Neutrophil (primary cell): ENCODE data around the gene AGRN.

Experiments
- H3K27ac ChIP-seq: fragments of 200-600 bp; sonication (generic); 2 replicates; pipeline ENCODE4 v1.5.1; 2016; ENCODE audit warnings: mild to moderate bottlenecking, moderate library complexity
- H3K27me3 ChIP-seq: fragments of 200-600 bp; sonication (generic); 2 replicates; pipeline ENCODE4 v1.6.0; 2016; ENCODE audit warnings: mild to moderate bottlenecking
- H3K36me3 ChIP-seq: fragments of 200-600 bp; sonication (generic); 2 replicates; pipeline ENCODE4 v1.5.1; 2017
- H3K4me1 ChIP-seq, 2 experiments: fragments of 200-600 bp in 1 of 2; sonication (generic) in 1 of 2; 1 replicate in 1 of 2; 2 replicates in 1 of 2; pipeline versions ENCODE4 v1.5.1 to v1.6.1; 2013 to 2016; ENCODE audit warnings: low read depth in 1 of 2, low read length in 1 of 2, mild to moderate bottlenecking in 1 of 2, moderate library complexity in 1 of 2; ENCODE audit not compliant: control insufficient read depth in 1 of 2, insufficient read depth in 1 of 2
- H3K4me3 ChIP-seq, 2 experiments: fragments of 200-600 bp in 1 of 2; sonication (generic) in 1 of 2; 1 replicate in 1 of 2; 2 replicates in 1 of 2; pipeline ENCODE4 v1.5.1; 2013 to 2016; ENCODE audit warnings: low read depth in 1 of 2, low read length in 1 of 2, mild to moderate bottlenecking in 1 of 2, moderate library complexity in 1 of 2
- H3K9me3 ChIP-seq: fragments of 200-600 bp; sonication (generic); 2 replicates; pipeline ENCODE4 v1.5.1; 2016
- TF ChIP-seq, protein P1 (sequence below): fragments of 200-600 bp; sonication (generic); IDR thresholded peaks from 2 replicates; pipeline ENCODE4 v1.5.1; 2016; ENCODE audit warnings: antibody characterized with exemption

AGRN gene

DNA sequence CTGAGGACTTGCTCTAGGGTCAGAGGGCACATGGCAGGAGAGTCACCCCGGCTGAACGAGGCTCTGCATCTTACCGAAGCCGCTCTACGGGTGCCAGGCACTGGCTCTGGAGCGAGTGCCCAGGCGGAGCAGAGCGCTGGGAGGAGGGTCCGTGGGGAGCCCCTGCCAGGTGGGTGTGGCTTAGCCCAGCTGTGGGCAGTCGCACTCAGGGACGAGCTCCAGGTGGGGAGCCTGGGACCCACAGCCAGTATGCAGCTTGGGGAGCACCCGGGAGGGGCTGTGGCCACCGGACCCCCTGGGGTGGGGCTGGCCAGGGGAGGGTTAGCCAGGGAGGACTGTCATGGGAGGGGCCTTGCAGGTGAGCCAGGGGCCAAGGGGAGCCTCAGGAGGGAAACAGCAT lies 3.8 kb downstream of the AGRN start:
- Histone ChIP-seq H3K4me3 (no peak overlapping the region), H3K36me3 (no peaks in the 10 kb centered on the region), H3K27ac (no peak overlapping the region), H3K4me1 (peaks cover 0 to 12% of the 10 kb centered on the region in 2 experiments), H3K9me3 (no peaks in the 10 kb centered on the region), H3K27me3 (peaks cover 93% of the 10 kb centered on the region)
- TF ChIP-seq, protein P1, sequence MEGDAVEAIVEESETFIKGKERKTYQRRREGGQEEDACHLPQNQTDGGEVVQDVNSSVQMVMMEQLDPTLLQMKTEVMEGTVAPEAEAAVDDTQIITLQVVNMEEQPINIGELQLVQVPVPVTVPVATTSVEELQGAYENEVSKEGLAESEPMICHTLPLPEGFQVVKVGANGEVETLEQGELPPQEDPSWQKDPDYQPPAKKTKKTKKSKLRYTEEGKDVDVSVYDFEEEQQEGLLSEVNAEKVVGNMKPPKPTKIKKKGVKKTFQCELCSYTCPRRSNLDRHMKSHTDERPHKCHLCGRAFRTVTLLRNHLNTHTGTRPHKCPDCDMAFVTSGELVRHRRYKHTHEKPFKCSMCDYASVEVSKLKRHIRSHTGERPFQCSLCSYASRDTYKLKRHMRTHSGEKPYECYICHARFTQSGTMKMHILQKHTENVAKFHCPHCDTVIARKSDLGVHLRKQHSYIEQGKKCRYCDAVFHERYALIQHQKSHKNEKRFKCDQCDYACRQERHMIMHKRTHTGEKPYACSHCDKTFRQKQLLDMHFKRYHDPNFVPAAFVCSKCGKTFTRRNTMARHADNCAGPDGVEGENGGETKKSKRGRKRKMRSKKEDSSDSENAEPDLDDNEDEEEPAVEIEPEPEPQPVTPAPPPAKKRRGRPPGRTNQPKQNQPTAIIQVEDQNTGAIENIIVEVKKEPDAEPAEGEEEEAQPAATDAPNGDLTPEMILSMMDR = no peak

DNA sequence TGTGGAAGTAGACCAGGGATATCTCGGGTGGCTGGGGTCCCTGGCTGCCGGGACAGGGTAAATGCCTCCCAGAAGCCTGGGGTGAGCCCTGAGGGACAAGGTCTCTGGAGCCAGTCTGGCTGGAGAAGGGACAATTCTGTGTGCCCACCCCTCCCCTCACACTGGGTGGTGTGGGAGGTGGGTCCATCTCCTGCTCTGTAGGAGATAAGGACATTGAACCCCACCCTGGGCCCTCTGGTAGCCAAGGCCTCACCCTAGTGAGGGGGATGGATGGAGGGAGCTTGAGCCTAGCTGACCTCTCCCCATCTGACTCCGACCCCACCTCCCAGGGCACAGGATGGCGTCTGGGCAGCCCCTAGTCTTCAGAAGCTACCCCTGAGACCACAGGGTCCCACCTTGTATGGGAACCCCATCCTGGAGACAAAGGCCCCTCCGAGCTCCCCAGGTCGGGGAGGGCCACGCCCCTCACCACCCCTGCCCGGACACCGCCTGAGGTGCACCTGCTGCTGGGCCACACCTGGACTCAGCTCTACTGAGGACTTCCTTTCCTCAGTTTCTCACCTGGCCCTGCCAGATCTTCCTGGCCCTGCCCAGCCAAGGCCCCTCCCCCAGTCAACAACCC lies 4.3 kb downstream of the AGRN start:
- no peaks in the 10 kb centered on the region for H3K36me3 ChIP-seq
- H3K27me3 ChIP-seq = peaks cover 88% of the 10 kb centered on the region
- H3K9me3 ChIP-seq = no peaks in the 10 kb centered on the region
- no peak overlapping the region for H3K27ac ChIP-seq
- peaks cover 0 to 12% of the 10 kb centered on the region in 2 experiments for H3K4me1 ChIP-seq
- H3K4me3 ChIP-seq = no peak overlapping the region
- TF ChIP-seq, protein P1 = no peak

DNA sequence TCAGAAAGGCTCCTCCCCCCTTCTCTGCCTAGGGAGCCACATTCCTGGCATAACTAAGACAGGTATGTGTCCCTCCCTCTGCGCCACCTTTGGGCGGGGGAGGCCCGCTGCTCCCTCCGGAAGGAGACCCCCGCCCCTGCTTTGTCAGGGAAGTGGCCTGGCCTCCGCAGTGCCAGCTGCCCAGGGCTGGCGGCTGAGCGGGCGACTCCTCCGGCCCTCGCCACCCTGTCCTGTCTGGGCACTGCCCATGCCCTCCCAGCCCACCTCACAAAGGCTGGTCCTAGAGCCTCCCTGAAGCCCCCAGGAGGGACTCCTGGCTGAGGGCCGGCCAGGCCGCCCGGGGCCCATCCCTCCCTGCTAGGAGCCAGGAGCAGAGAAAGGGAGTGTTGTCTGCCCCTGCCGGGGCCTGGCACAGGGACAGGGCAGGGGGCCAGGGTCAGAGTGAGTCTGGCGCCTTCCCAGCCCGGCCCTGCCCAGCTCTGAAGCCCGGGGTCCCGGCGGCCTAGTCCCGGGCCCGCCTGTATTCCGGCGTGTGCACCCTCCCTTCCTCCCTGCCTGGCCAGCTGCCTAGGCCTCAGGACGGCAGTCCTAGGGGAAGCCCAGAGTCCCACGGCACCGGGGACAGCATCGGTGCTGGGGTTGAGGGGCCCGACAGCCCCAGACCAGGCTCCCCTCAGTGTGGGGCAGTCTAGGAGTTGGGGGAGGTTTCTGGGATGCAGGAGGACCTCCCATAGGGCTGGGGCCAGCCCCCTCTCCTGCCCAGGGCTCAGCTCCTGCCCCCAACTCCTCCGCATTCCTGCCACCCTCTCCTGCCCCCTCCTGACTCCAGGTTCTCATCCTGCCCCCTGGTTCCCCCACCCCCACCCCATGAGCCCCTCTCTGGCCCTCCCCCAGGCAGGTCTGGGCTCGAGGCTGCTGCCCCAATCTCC lies 5.1 kb downstream of the AGRN start:
- Histone ChIP-seq H3K4me1 (peaks cover 0 to 12% of the 10 kb centered on the region in 2 experiments), H3K27me3 (peaks cover 82% of the 10 kb centered on the region), H3K9me3 (no peaks in the 10 kb centered on the region), H3K36me3 (no peaks in the 10 kb centered on the region), H3K27ac (no peak overlapping the region), H3K4me3 (no peak overlapping the region)
- TF ChIP-seq, protein P1 = no peak

DNA sequence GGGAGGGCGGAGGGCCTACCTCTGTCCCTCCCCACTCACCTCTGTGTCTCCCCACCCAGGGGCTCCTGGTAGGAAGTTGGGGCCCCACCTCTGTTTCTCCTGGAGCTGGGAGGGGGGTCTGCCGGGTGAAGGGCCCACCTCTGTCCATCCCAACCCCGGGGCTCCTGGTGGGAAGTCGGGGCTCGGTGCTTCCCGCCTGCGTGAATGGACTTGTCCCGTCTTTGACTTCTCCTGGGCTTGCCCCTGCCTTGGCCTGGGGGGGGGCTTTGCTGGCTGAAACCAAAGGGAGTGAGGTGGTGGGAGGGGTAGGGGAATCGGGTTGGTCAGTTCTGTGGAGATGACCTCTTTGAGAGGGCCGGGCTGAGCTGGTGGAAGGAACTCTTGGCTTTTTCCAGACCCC lies 5.8 kb downstream of the AGRN start:
- TF ChIP-seq, protein P1 = no peak
- Histone ChIP-seq H3K9me3 (no peaks in the 10 kb centered on the region), H3K4me1 (peaks cover 0 to 5% of the 10 kb centered on the region in 2 experiments), H3K36me3 (no peaks in the 10 kb centered on the region), H3K27ac (no peak overlapping the region), H3K27me3 (peaks cover 76% of the 10 kb centered on the region), H3K4me3 (no peak overlapping the region)

DNA sequence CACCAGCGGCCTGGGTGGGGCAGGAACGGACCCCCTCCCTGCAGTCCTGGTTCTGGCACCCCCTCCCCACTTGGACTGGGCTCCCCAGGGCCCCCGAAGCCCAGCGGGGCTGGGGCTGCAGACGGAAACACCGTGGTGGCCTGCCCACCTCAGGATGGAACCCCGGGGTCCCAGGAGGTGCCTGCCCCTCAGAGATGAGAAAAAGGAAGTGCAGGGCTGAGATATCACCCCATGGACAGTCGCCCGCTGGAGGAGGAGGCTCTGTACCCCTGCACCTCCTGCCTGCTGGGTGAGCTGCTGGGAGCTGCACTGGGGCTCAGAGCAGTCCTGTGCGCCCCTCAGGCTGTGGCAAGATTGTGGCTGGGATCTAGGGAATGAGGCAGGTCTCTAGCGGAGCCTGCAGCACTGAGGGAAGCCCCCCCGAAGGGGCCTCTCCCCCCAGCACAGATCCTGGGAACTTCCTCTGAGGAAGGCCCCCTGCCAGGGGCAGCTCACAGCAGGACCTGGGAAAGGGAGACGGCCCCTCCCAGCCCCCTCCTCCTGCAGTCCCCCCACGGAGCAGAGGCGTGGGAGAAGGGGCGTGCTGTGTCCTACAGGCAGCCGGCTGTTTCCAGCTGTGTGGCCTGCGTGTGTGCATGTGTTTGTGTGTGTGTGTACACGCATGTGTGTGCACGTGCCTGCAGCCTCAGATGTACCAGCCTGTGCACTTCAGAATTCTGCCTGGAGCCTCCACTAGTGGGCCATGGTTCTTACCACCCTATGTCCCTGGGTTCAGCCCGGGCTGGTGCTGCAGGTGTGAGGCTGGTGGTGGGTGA lies 6.9 kb downstream of the AGRN start:
- H3K27me3 ChIP-seq = peaks cover 76% of the 10 kb centered on the region
- H3K4me3 ChIP-seq = no peak overlapping the region
- TF ChIP-seq, protein P1 = no peak
- no peak overlapping the region for H3K27ac ChIP-seq
- H3K36me3 ChIP-seq = no peaks in the 10 kb centered on the region
- H3K4me1 ChIP-seq = no peaks in the 10 kb centered on the region
- H3K9me3 ChIP-seq = no peaks in the 10 kb centered on the region
